GM23248 (cell line): Measurements from ENCODE around the gene MROH8.

Experiments used
- EZH2 ChIP-seq: fragments of 200-600 bp; sonication (generic); IDR thresholded peaks from 2 replicates; pipeline ENCODE4 v1.6.1; 2018; ENCODE audit warnings: antibody characterized with exemption, mild to moderate bottlenecking; ENCODE audit not compliant: insufficient read depth, poor library complexity, severe bottlenecking
- EZH2phosphoT487 ChIP-seq: fragments of 200-600 bp; sonication (generic); IDR thresholded peaks from 2 replicates; pipeline ENCODE4 v1.6.1; 2018; ENCODE audit warnings: antibody characterized with exemption, moderate library complexity, mild to moderate bottlenecking, low read depth; ENCODE audit not compliant: insufficient read depth

DNA sequence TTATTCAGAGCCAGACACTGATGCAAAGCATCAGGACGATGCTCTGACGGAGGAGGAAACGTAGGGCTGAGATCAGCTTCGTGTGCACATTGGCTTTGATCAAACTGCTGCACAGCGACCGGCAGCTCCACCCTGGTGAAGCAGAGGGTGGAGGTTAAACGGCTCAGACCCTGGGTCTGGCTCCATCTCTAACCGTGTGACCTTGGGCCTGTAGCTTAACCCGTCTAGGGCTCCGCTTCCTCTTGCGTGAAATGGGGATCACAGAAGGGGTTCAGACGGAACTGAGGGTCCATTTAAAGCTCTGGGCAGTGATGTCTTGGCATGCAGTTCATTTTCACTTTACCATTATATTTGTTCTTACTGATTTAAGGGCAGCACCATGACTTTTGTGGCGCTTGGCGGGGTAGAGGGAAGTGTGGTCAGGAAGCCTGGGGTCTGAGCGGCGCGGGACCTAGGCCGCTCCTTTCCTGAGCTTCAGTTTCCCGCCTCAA lies 84.2 kb downstream of the MROH8 start:
- TF ChIP-seq EZH2 (no peak), EZH2phosphoT487 (no peak)
